B cell (primary cell): ENCODE measurements around the gene S100A1.
"Not testable (repeated sequence)": the region's sequence is repeated elsewhere in the genome, so short reads cannot be mapped to it uniquely, and the experiment has no call there.

Source experiments
- EZH2 ChIP-seq: IDR thresholded peaks from 2 replicates; pipeline ENCODE4 v1.6.1; 2012; ENCODE audit warnings: borderline replicate concordance, low read depth, mild to moderate bottlenecking, moderate library complexity, low read length; ENCODE audit not compliant: insufficient read depth, poor library complexity, severe bottlenecking
- TF ChIP-seq, protein P1 (sequence below): fragments of 200-600 bp; IDR thresholded peaks from one replicate; pipeline ENCODE4 v1.8.0; 2022; ENCODE audit warnings: antibody characterized with exemption, mild to moderate bottlenecking

DNA sequence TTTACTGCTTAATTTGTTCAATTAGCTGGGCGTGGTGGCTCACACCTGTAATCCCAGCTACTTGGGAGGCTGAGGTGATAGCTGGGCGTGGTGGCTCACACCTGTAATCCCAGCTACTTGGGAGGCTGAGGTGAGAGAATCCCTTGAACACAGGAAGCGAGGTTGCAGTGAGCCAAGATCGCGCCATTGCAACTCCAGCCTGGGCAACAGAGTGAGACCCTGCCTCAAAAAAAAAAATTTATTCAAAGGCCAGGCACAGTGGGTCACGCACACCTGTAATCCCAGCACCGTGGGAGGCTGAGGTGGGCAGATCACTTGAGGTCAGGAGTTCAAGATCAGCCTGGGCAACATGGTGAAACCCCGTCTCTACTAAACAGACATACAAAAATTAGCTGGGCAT is 40.4 kb downstream of the S100A1 start:
- TF ChIP-seq, protein P1, sequence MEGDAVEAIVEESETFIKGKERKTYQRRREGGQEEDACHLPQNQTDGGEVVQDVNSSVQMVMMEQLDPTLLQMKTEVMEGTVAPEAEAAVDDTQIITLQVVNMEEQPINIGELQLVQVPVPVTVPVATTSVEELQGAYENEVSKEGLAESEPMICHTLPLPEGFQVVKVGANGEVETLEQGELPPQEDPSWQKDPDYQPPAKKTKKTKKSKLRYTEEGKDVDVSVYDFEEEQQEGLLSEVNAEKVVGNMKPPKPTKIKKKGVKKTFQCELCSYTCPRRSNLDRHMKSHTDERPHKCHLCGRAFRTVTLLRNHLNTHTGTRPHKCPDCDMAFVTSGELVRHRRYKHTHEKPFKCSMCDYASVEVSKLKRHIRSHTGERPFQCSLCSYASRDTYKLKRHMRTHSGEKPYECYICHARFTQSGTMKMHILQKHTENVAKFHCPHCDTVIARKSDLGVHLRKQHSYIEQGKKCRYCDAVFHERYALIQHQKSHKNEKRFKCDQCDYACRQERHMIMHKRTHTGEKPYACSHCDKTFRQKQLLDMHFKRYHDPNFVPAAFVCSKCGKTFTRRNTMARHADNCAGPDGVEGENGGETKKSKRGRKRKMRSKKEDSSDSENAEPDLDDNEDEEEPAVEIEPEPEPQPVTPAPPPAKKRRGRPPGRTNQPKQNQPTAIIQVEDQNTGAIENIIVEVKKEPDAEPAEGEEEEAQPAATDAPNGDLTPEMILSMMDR, result not testable (repeated sequence)
- not testable (repeated sequence) for TF ChIP-seq EZH2
